Esophagus muscularis mucosa (tissue), 4 donors: ENCODE measurements around the gene IGFBP7.

Experiments
- CTCF ChIP-seq, 3 experiments: fragments of 200-600 bp in 2 of 3; fragments of 450-650 bp in 1 of 3; sonication (generic) in 2 of 3; IDR thresholded peaks; one replicate each; pipeline ENCODE4 v1.5.1; 2017 to 2019; ENCODE audit warnings: antibody characterized with exemption in 3 of 3, mild to moderate bottlenecking in 2 of 3, moderate library complexity in 1 of 3
- EP300 ChIP-seq: sonication (generic); formaldehyde crosslinking; IDR thresholded peaks from one replicate; pipeline ENCODE4 v1.6.1; 2017; ENCODE audit warnings: antibody characterized with exemption
- POLR2AphosphoS5 ChIP-seq, 2 donors: sonication (generic); formaldehyde crosslinking; IDR thresholded peaks; one replicate each; pipeline ENCODE4 v1.6.1; 2017; ENCODE audit warnings: antibody characterized with exemption in 2 of 2

GRCh38 chr4:57127361-57127760 lies 17.2 kb upstream of the IGFBP7 start:
- TF ChIP-seq CTCF (IDR thresholded peaks at IDR 0.05) (no peak), POLR2AphosphoS5 (IDR thresholded peaks at IDR 0.05) (no peak), EP300 (no peak)
